ENCODE results near the gene ANKRD6. TPM values are rescaled to one million over a fixed set of nuclear protein-coding genes. Genes with fewer than 3 reads are reported as not detected.

The ANKRD6 gene
- polyA plus RNA-seq, 1 of the 3 experiments (the other 2 are of a cell fraction) = 2.6 TPM

DNA sequence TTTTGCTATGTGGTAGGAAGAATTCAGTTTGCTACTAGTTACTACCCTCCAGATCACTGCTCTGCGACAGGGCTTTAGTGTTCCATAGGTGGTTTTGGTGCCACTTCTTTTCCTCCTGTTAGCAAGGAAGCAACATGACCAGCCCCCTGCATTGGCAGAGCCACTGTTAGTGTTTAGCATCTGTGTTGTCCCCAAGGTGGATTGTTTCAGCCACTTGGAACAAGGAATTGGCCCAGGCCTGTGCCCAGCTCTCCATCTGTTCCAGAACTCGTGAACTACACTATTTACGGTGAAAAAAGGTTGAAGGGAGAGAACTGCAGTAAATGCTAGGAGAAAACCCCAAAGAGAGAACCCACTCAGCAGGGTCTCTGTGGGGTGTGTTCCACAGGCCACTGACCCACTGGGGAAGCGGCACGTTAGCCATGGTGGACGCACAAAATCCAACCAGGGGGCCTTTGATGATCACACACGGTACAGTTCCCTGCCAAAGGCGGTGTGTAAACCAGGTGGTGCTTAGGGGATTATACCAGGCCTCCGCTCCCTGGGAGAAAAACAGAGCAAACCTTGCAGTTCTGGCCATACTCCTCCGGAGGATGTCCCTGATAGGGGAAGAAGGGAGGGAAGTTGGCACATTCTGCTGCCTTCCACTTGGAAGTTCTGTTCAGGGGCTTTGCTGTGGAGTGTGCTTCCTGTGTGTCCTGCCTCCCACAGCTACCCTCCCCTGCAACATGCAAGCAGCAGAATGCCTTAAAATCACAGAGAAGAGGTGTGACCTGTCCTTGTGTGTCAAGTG lies 133.3 kb downstream of the ANKRD6 start:
- H3K9me3 ChIP-seq = no peaks in the 10 kb centered on the region
- H3K79me2 ChIP-seq (ENCODE audit: insufficient read depth) = no peaks in the 10 kb centered on the region
- H3K4me1 ChIP-seq (ENCODE audit: control insufficient read depth in 1 of 2, insufficient read depth in 2 of 2, low read depth in 1 of 2, low read length in 1 of 2) = peaks cover 0 to 10% of the 10 kb centered on the region in 2 experiments; a peak in 1 of 4 replicates
- DNase-seq = no peak
- no peak overlapping the region for H3K4me2 ChIP-seq
- H3K36me3 ChIP-seq (replicated peaks in 1 of 2; ENCODE audit: control insufficient read depth in 1 of 2, insufficient read depth in 2 of 2, low read length in 1 of 2) = no peaks in the 10 kb centered on the region
- no peaks in the 10 kb centered on the region for H3K9me2 ChIP-seq
- TF ChIP-seq GABPA (IDR thresholded peaks at IDR 0.05; ENCODE audit: low read depth) (no peak), JUND (IDR thresholded peaks at IDR 0.05) (no peak), GATA2 (CRISPR knock-in tag; IDR thresholded peaks at IDR 0.05) (no peak), RXRA (IDR thresholded peaks at IDR 0.05; ENCODE audit: borderline replicate concordance, low read depth) (no peak), YY1 (IDR thresholded peaks at IDR 0.05; ENCODE audit: low read depth) (no peak), TAF1 (IDR thresholded peaks at IDR 0.05; ENCODE audit: borderline replicate concordance, low read depth, low read length) (no peak), MXI1 (IDR thresholded peaks at IDR 0.05; ENCODE audit: low read depth, low read length) (no peak), FOXJ3 (CRISPR knock-in tag; IDR thresholded peaks at IDR 0.05) (no peak)
- TF ChIP-seq, protein P1, sequence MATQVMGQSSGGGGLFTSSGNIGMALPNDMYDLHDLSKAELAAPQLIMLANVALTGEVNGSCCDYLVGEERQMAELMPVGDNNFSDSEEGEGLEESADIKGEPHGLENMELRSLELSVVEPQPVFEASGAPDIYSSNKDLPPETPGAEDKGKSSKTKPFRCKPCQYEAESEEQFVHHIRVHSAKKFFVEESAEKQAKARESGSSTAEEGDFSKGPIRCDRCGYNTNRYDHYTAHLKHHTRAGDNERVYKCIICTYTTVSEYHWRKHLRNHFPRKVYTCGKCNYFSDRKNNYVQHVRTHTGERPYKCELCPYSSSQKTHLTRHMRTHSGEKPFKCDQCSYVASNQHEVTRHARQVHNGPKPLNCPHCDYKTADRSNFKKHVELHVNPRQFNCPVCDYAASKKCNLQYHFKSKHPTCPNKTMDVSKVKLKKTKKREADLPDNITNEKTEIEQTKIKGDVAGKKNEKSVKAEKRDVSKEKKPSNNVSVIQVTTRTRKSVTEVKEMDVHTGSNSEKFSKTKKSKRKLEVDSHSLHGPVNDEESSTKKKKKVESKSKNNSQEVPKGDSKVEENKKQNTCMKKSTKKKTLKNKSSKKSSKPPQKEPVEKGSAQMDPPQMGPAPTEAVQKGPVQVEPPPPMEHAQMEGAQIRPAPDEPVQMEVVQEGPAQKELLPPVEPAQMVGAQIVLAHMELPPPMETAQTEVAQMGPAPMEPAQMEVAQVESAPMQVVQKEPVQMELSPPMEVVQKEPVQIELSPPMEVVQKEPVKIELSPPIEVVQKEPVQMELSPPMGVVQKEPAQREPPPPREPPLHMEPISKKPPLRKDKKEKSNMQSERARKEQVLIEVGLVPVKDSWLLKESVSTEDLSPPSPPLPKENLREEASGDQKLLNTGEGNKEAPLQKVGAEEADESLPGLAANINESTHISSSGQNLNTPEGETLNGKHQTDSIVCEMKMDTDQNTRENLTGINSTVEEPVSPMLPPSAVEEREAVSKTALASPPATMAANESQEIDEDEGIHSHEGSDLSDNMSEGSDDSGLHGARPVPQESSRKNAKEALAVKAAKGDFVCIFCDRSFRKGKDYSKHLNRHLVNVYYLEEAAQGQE (IDR thresholded peaks at IDR 0.05; ENCODE audit: low read depth, low read length) = no peak
- TF ChIP-seq, protein P2, sequence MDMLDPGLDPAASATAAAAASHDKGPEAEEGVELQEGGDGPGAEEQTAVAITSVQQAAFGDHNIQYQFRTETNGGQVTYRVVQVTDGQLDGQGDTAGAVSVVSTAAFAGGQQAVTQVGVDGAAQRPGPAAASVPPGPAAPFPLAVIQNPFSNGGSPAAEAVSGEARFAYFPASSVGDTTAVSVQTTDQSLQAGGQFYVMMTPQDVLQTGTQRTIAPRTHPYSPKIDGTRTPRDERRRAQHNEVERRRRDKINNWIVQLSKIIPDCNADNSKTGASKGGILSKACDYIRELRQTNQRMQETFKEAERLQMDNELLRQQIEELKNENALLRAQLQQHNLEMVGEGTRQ (IDR thresholded peaks at IDR 0.05; ENCODE audit: borderline replicate concordance, low read depth, low read length) = no peak
- H4K20me1 ChIP-seq (ENCODE audit: insufficient read depth) = no peaks in the 10 kb centered on the region
- H3K27ac ChIP-seq (ENCODE audit: low read depth in 2 of 2, low read length in 1 of 2) = no peak overlapping the region
- no peaks in the 10 kb centered on the region for H3F3A ChIP-seq (replicated peaks; ENCODE audit: insufficient read depth)
- no peak overlapping the region for H2AFZ ChIP-seq (ENCODE audit: low read depth)
- H3K4me3 ChIP-seq (ENCODE audit: low read depth in 2 of 2, low read length in 1 of 2) = no peak overlapping the region
- no peaks in the 10 kb centered on the region for H3K27me3 ChIP-seq (ENCODE audit: insufficient read depth)
- ChIA-PET CTCF (interaction anchor here (1.1 kb wide), 1 partner anchor 32 kb away, joined by 3 read pairs; no protein-coding TSS in a partner anchor), POLR2A (no interaction called here)
- no peak overlapping the region for H3K9ac ChIP-seq
- 73% methylated on average over 9 of the region's 10 CpGs for WGBS (ENCODE audit: low lambda C conversion rate)

- Histone ChIP-seq H3K9me3 (no peaks in the 10 kb centered on the region), H3K27ac (ENCODE audit: low read depth in 2 of 2, low read length in 1 of 2) (no peak overlapping the region), H3K4me1 (ENCODE audit: control insufficient read depth in 1 of 2, insufficient read depth in 2 of 2, low read depth in 1 of 2, low read length in 1 of 2) (peaks cover 0 to 10% of the 10 kb centered on the region in 2 experiments; a peak in 1 of 4 replicates), H3K4me3 (ENCODE audit: low read depth in 2 of 2, low read length in 1 of 2) (no peak overlapping the region), H3K79me2 (ENCODE audit: insufficient read depth) (no peaks in the 10 kb centered on the region), H4K20me1 (ENCODE audit: insufficient read depth) (no peaks in the 10 kb centered on the region), H3K4me2 (no peak overlapping the region), H2AFZ (ENCODE audit: low read depth) (no peak overlapping the region), H3K9me2 (no peaks in the 10 kb centered on the region), H3K9ac (no peak overlapping the region), H3K27me3 (ENCODE audit: insufficient read depth) (no peaks in the 10 kb centered on the region), H3K36me3 (replicated peaks in 1 of 2; ENCODE audit: control insufficient read depth in 1 of 2, insufficient read depth in 2 of 2, low read length in 1 of 2) (no peaks in the 10 kb centered on the region), H3F3A (replicated peaks; ENCODE audit: insufficient read depth) (no peaks in the 10 kb centered on the region)
- TF ChIP-seq FOXM1 (IDR thresholded peaks at IDR 0.05; ENCODE audit: low read depth) (no peak), MEF2A (IDR thresholded peaks at IDR 0.05; ENCODE audit: borderline replicate concordance, low read depth) (no peak), TAF1 (IDR thresholded peaks at IDR 0.05; ENCODE audit: borderline replicate concordance, low read depth, low read length) (no peak), NRF1 (IDR thresholded peaks at IDR 0.05; ENCODE audit: low read depth, low read length) (no peak), SMC3 (IDR thresholded peaks at IDR 0.05; ENCODE audit: low read depth, low read length) (no peak), JUND (IDR thresholded peaks at IDR 0.05) (no peak)
- ChIA-PET POLR2A (no interaction called here), CTCF (interaction anchor here (1.1 to 1.9 kb wide), 2 partner anchors 32 to 46 kb away, joined by 3 to 4 read pairs; no protein-coding TSS in a partner anchor)
- 83% methylated on average over 14 of the region's 16 CpGs for WGBS (ENCODE audit: low lambda C conversion rate)
- no peak for DNase-seq
These were observed 134.1 kb downstream of the ANKRD6 start for GRCh38 chr6:89566930-89567629.
